Hematopoietic multipotent progenitor cell treated with erythropoietin and hydrocortisone succinate and interleukin-3 and kit ligand, for 6 days (in vitro differentiated cells): Measurements from ENCODE around the gene IL1RAPL2.
A peak's percentile ranks its signal among the peaks of the same experiment; 100 is the strongest.
"Not testable (repeated sequence)": the region's sequence is repeated elsewhere in the genome, so short reads cannot be mapped to it uniquely, and the experiment has no call there.

Source experiments
- DNase-seq: peaks from one replicate; pipeline ENCODE4 v3.0.0-alpha.2; 2015

IL1RAPL2 gene

DNA sequence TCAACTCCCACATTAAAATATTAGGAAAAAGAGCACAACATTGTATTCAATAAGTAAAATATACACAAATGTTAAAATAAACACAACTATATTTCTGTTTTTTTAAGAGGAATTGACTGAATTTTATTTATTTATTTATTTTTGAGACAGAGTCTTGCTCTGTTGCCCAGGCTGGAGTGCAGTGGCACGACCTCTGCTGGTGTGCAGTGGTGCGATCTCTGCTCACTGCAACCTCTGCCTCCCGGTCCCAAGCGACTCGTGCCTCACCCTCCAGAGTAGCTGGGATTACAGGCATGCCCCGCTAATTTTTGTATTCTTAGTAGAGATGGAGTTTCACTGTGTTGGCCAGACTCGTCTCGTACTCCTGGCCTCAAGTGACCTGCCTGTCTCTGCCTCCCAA is 623.1 kb downstream of the IL1RAPL2 start:
- DNase-seq = no peak

DNA sequence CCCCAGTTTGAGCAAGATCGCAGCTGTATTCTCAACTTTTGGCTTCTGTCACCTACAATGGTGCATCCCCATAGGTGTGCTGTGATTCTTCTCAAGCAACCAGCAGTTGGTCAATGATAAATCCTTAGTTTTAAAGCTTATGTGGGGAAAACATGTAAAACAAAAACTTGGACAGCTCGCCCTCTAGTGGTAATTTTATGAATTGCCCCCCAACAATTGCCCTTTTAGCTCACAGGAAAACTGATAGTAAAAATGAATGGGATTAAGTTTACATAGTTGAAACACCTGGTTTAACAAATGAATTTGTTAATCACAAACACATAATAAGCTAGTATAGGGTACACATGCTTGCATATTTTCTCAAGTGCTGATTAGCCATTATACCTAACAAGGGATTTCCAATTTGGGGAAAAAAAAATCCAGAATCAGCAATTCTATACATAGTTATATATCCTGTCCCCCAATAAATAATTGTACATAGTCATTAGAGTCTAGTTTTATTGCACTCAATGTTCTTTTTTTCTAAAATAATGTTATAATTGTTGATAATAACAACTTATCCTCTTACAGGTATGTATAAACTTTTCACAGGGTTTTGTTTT is 624.4 kb downstream of the IL1RAPL2 start:
- DNase-seq = peak; percentile 27

DNA sequence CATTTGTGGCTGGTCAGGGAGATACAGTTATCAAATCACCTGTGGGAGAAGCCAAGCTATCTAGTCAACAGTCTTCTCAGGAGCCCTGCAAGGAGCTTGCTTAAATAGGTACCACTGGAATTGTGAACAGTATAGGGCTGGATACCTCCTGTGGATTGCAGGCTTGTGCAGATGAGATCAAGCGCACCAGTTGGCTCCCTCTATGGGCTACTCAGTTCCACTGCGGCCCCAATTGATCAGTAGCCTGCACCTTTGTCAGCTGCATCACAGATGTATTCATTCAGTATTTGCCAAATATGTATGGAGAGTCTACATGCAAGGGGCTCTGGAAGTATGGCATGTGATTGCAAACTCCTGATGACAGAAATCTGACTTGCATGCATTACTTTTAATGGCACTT is 625.9 kb downstream of the IL1RAPL2 start:
- peak; percentile 15 for DNase-seq

DNA sequence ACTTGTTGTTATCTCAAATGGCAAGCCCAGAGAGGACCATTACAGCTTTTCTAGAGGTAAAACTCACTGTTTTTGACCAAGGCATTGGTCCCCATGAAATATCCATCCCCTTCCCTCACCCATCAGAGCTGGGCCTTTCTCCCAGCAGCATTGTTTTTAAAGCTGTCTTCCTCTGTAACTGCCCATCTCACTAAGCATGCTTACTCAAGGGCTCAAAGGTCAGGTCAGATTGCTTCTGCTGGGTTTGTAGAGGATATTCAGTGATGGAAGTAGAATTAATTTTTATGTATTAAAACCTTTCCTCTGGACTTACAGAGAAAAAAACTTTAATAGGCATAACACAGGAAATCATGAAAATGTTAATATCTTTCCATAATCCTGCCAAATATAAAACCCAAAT is 643.4 kb downstream of the IL1RAPL2 start:
- no peak for DNase-seq

DNA sequence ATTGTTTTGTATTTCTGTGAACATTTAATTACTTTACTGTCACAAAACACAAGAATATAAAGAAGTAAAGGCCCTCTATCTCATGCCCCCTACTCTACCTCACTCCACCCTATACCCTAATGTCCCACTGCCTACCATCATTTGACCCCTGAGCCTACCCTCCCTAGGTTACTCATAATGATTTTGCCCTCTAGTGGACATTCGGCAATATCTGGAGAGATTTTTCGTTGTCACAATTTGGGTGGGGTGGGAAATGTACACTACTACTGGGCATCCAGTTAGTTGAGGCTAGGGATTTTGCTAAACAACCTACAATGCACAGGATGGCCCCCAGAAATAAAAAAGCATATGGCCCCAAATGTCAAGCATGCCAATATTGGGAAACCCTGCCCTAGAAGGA is 644.3 kb downstream of the IL1RAPL2 start:
- no peak for DNase-seq

DNA sequence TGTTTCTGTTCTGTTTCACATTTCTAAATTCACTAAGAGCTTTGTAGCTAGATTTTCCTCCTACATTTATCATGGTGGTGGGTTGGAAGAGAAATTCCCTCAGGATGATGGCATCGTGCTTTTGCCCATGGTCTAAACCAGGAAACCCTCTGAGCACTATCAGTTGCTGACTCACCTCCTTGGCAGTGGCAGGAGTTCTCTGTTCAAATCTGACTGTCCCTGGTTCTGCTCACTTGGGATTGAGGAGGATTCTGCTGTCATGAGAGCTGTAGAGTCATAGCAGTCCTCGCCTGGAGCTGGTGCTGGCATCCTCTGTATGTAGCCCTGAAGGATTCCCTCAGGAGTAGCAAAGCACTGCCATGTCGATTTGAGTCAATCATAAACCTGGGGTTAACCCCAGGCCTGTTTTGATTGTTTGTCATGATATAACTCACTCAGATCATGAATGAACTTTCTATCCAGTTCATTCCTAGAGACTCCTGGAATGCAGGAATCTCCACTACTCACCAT is 645.1 kb downstream of the IL1RAPL2 start:
- DNase-seq = no peak

DNA sequence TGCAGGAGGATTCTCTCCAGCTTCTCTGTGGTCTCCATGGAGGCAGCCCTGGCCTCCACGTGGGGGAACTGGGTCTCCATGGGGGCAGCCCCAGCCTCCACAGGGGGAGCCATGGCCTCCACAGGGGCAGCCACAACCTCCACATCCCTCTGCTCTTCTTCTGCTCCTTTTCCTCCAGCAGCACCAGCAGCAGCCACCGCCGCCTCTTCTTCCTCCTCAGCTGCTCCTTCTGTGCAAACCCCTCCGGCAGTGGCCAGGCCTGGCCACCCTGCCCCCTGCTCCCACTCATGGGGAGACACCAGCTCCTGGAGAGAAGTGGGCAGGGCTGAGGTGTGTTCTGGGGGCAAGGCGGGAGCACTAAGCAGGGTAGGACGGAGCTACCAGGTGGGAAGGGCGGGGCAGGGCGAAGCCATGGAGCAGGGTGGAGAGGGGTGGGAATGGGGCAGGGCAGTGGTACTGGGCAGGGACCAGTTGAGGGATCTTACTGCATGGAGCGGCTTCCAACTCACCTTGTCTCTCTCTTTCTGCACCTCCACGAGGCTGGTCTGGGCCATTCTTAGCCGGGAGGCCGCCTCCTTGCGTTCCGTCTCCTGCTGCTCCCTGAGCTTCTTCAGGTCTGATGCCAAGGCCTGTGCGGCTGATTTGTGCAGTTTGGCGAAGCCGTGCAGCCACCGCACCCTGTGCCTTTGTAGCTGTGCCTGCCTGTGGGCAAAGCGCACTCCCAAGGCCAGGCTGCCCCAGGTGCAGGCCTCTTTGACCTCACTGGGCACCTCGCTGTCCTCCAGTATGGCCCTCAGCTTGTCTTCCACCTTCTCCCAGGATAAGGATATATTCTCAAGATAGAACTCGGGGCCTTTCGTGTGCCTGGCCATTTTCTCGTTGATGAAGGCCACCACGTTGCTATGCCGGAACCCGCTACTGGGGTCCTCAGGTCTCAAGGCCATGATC is 653.7 kb downstream of the IL1RAPL2 start:
- DNase-seq = no peak

DNA sequence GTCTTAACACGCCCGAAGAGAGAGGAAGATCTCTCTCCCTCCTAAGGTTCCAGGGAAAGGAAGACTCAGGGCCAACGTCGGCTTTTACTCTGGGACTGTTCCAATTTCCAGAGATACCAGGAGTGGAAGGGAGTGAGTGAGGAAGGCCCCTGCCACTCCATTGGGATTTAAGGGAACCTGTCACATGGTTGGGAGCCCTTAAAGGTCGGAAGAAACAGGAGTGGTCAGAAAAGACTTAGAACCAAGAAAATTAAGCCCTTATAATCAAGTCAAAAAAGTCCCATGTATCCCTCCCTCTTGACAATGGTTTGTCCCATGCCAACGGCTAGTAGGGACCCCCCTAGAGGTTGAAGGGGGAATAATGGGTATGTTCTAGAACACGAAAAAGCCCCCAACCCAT is 654.6 kb downstream of the IL1RAPL2 start, which contains the start of gene TEX13A:
Gene TEX13A (minus strand): TSS at position 59 of the 400 bp plus-strand sequence. CDS start 297 bp downstream, outside the sequence.
- DNase-seq = no peak

DNA sequence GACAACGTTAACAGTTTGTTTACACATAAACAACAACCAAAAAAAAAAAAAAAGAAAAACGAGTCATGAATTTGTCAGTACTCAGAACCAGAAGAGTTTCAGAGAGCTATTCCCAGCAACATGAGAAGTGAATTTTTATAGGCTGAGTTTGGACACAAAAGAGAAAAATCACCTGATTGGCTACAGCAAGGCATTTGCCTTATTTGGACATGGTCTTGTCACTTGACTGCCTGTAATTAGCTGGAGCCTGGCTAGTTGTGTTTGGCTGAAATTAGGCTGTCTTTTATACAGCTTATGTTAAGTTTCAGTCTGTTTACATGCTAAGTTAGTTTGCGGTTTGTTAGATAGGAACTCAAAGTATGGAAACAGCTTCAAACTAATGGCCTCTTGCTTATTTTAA is 655.4 kb downstream of the IL1RAPL2 start:
- no peak for DNase-seq

DNA sequence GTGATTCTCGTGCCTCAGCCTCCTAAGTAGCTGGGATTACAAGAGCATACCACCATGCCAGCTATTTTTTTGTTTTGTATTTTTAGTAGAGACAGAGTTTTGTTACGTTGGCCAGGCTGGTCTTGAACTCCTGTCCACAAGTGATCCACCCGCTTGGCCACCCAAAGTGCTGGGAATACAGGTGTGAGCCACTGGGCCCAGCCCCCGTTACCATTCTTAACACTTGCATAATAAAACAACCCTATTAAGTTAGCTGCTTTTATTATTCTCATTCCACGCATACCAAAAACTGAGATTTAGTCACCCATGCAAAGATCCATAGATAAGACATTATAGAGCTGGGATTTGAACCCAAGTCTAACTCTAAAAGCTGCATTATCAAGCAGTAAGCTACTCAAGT is 660.5 kb downstream of the IL1RAPL2 start:
- no peak for DNase-seq

DNA sequence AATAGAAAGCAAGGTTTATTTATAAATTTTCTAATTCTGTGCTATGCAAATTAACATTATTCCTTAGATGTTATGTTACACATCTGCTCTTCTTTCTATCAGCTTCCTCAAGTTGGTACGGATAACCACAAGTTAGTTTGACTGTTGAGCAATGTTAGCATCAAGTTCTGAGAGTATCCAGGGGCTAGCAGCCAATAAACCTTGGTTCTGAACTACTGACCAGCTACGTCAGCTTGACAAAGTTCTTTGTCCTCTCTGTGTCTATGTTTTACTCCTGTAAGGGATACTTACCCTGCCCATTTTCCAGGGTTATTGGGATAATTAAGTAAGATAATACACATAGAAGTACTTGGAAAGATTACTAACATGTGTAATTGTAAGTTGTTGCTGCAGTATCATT is 662.6 kb downstream of the IL1RAPL2 start:
- DNase-seq = no peak

DNA sequence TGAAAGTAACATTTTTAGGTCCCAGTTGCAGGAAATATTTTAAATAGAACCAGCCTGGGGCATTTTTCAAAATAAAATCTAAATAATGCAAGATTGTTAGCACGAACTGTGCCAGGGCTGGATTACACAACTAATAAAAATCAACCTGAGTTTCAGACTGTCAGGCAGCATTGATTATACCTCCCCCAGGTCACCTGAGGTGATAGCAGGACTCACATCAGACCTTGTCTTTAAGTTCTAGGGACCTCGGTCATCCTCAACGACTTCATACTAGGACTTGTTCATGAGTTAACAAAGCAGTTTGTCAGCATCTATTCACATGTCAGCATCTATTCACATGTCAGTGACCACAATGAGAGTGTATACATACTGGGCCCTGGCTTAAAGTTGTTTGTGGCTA is 663.1 kb downstream of the IL1RAPL2 start:
- no peak for DNase-seq

DNA sequence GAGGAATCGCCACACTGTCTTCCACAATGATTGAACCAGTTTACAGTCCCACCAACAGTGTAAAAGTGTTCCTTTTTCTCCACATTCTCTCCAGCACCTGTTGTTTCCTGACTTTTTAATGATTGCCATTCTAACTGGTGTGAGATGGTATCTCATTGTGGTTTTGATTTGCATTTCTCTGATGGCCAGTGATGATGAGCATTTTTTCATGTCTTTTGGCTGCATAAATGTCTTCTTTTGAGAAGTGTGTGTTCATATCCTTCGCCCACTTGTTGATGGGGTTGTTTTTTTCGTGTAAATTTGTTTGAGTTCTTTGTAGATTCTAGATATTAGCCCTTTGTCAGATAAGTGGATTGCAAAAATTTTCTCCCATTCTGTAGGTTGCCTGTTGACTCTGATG is 671.4 kb downstream of the IL1RAPL2 start:
- not testable (repeated sequence) for DNase-seq

DNA sequence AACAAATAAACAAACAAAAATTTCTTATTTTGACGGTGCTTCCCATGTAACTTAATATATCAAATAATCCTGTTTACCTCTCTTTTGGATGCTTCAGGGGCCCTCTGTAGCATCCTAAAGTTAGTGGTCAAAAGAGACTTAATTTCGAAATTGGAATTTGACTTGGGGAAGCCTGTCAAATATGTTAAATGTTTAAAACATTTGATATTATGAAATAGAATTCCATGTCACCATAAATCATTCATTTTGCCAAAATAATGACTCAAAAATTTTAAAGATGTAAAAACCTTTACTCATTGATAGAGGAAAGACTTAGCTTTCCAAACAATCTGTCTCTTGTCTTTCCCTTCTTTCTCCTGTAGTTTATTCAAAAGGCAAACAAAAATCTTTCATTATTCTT is 675.1 kb downstream of the IL1RAPL2 start:
- DNase-seq = no peak

DNA sequence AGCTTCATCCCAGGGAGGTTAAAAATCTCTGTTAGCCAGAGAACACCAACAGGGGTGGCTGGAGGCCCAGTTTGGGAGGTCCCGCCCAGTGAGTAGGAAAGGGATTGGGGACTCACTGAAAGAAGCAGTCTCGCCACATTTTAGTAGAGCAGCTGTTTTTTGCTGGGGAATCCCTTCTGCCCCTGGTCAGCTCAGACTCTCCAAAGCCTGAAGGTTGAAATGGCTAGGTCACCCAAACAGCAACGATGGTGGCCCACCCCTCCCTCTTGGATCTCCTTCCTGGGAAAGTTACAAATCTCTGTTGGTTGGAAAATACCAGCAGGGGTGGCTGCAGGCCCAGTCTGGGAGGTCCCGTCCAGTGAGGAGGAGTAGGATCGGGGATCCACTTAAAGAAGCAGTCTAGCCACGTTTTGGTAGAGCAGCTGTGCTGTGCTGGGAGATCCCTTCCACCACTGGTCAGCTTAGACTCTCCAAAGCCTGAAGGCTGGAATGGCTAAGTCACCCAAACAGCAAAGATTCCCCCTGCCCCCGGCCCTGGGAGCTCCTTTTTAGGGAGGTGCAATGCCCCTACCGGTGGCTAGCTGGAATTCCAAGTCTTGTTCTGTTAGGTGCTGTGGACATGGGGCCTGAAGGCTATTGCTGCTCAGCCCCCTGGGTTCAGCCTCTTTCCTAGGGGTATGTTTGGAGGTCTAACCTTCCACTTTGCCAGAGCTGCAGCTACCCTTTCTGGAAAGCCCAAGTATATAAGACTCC is 694.5 kb downstream of the IL1RAPL2 start:
- DNase-seq = no peak

DNA sequence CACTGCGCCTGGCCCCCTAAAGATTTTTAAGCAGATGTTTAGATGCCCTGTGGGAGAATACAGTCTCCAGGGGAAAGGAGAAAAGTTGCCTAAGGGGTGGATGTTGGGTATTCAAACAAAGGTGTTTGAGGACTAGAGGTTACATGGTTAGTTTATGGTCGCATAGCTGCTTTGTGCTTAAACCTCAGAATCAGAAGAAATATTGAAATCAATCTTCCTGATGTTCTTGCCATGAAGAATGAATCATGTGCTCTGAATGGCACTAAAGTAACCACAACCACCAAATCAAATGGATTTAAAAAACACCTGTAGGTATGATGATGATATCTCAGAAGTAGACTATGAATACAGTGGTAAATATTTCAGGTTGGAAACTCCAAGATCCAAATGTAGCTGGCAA is 697.2 kb downstream of the IL1RAPL2 start:
- DNase-seq = no peak

DNA sequence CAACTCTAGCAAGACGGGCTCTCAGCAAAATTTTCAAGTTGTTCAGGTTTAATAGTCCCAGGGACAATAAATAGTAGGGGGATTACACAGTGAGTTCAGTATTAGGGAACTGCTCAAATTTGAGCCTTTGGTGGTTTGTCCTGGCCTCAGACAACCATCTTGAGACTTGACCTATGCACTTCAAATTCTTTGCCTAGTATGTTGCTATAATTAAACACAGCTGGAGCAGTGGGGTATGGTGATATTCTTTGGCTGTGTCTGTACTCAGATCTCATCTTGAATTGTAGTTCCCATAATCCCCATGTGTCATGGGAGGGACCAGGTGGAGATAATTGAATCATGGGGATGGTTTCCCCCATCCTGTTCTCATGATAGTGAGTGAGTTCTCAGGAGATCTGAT is 697.8 kb downstream of the IL1RAPL2 start:
- DNase-seq = no peak

DNA sequence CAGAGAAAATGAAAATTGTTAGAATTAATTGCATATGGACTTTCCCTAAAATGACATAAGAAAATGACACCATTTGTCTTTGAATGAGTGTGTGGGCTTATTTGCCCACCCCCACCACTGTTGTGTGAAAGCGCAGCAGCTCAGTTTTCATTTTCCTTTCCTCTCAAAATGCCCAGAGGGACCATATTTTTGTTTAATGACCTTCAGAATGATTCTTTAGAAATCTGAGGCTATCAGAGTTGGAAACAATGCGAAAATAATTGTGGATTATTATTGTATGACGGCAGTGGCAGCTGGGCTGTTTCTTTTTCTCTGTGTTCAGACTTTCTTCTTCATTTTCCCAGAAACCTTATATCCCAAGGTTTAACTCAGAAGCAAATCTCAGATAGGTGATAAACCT is 699.1 kb downstream of the IL1RAPL2 start:
- DNase-seq = no peak

DNA sequence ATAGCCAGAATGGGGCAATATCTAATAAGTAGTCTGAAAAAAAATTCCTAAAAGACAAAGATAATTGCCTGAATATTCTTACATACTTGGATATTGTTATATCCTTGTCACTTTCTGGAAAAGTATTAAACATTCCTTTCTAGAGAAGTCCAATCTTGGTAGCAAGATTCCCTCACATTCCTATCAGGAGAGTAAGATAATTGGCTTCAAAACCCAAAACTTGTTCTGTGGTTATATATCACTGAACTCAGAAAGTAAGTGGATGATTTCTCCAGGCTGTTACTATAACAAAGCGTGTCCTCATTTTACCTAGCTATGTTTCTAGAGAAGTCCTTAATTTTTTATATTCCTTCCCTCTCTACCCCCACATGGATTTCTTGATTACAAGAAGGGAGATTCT is 700.5 kb downstream of the IL1RAPL2 start:
- no peak for DNase-seq

DNA sequence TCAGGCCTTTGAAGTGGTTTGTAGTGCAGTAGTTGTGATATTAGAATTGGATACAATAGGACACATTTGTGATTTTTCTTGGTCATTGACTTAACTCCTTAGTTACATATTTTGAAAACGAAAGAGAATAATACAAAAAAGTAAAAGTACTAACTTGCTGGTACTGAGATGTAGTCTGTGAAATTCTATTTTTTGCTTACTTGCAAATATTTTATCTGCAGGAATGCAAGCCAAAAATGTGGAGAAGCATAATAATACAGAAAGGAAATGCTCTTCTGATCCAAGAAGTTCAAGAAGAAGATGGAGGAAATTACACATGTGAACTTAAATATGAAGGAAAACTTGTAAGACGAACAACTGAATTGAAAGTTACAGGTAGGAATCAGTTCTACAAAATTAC is 701.2 kb downstream of the IL1RAPL2 start:
- no peak for DNase-seq

DNA sequence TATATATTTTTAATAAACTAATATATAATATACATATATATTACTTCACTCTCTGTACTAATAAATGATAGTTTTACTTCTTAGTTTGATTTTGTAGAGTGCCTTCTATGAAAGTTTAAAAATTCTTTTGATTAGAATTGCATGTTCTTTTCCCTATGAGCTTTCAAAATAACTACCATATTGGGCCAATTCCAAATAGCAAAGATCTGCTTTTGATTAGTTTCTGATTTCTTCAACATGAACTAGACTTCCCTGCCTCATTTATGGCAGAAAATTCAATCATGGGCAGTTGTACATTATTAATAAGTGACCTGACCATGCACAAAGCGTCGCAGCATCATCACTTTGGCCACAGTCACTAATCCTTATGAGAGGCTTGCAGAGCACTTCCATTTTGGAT is 703.4 kb downstream of the IL1RAPL2 start:
- DNase-seq = no peak

DNA sequence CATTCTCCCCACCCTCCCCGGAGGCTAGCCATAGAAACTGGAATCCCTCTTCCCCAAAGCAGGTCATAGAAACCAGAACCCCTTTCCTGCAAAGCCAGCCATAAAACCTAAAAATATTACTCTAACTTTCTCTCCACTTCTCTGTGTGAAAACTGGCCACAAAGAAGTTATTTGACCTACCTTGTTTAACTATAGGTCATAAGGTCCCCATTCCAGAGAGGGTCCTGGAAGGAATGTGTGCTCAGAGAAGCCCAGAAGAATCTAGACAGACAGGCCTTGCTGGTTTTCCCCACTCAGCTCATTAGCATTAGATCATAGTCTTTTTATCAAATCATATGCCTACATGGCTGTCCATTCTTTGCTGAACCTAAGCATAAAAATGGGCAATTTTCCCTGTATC is 707.3 kb downstream of the IL1RAPL2 start:
- DNase-seq = no peak

DNA sequence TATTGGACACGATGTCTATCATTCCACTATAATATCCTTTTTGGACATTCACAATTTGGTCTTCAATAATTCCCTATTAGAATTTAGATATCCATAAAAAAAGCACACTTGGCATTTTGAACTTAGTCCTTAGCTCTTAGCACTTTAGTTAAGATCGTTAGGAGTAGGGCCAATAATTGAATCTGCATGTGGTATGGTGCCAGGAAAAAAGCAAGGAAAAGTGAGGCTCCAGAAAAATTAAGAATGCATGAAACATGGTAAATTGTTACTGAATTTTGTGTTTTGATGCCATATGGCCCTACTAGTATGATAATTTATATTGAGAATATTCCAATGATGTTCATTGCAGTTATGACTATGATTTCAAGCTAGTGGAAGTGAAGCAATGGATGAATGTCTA is 708.1 kb downstream of the IL1RAPL2 start:
- no peak for DNase-seq
